Measurements from ENCODE around the gene MAP7D3. TPM values are rescaled to one million over a fixed set of nuclear protein-coding genes. Genes with fewer than 3 reads are reported as not detected.
A peak's percentile ranks its signal among the peaks of the same experiment; 100 is the strongest.

MAP7D3 gene
- total and polyA plus RNA-seq, 2 of the 4 experiments (the other 2 are of a cell fraction) = 10.0 to 23.8 TPM

GRCh38 chrX:136192839-136193414, 58.3 kb downstream of the MAP7D3 start:
- no peak overlapping the region for H2BK20ac ChIP-seq (ENCODE audit: low read depth, low read length)
- peaks cover 2% of the 10 kb centered on the region for H3K27me3 ChIP-seq (ENCODE audit: control insufficient read depth, insufficient read depth, low read length)
- peak overlapping the region; percentile 71; the same call in 1 of the 2 replicates for H3K4me2 ChIP-seq (ENCODE audit: low read depth, low read length)
- H3K23ac ChIP-seq (ENCODE audit: low read depth, low read length) = no peak overlapping the region; the same call in 1 of the 2 replicates
- ATAC-seq (ENCODE audit: low read depth) (peak; percentile 56), DNase-seq (peak; percentile 68)
- H3K79me1 ChIP-seq (ENCODE audit: low read depth in 1 of 2, low read length in 2 of 2) = peaks cover 10% of the 10 kb centered on the region in 2 experiments; a peak in 3 of 4 replicates
- no peak overlapping the region for H4K91ac ChIP-seq (ENCODE audit: insufficient read depth, low read depth, low read length)
- H2BK120ac ChIP-seq (ENCODE audit: low read depth, low read length) = no peak overlapping the region
- H3K36me3 ChIP-seq (ENCODE audit: control insufficient read depth, insufficient read depth, low read length) = peaks cover 3% of the 10 kb centered on the region; the same call in 1 of the 2 replicates
- H2AK5ac ChIP-seq (ENCODE audit: low read depth, low read length) = no peak overlapping the region
- H3K4ac ChIP-seq (ENCODE audit: low read depth, low read length) = no peak overlapping the region
- H3K56ac ChIP-seq (ENCODE audit: extremely low read depth, insufficient read depth, low read length) = no peak overlapping the region
- H3K27ac ChIP-seq (ENCODE audit: insufficient read depth, low read length) = no peak overlapping the region
- TF ChIP-seq CEBPB (IDR thresholded peaks at IDR 0.05; ENCODE audit: low read depth, low read length) (no peak), NFE2L2 (IDR thresholded peaks at IDR 0.05; ENCODE audit: low read depth, low read length) (no peak), FOS (IDR thresholded peaks at IDR 0.05; ENCODE audit: low read depth, low read length) (no peak), RCOR1 (IDR thresholded peaks at IDR 0.05; ENCODE audit: insufficient replicate concordance, low read length) (no peak), MAFK (IDR thresholded peaks at IDR 0.05; ENCODE audit: low read depth, low read length) (no peak), RFX5 (IDR thresholded peaks at IDR 0.05; ENCODE audit: low read depth, low read length) (no peak), BHLHE40 (IDR thresholded peaks at IDR 0.05; ENCODE audit: low read depth, low read length) (no peak), MXI1 (IDR thresholded peaks at IDR 0.05; ENCODE audit: borderline replicate concordance, low read depth, low read length) (no peak), USF2 (IDR thresholded peaks at IDR 0.05; ENCODE audit: low read depth, low read length) (no peak), SMC3 (IDR thresholded peaks at IDR 0.05; ENCODE audit: low read depth, low read length) (no peak), ELK1 (IDR thresholded peaks at IDR 0.05; ENCODE audit: borderline replicate concordance, low read depth, low read length) (no peak)
- no peak overlapping the region for H2BK15ac ChIP-seq (ENCODE audit: low read depth, low read length)
- intact Hi-C loops (cut with micrococcal nuclease) = no loop called here
- no peak overlapping the region; a peak in 2 of 4 replicates for H4K8ac ChIP-seq (ENCODE audit: low read depth in 2 of 2, low read length in 2 of 2)
- 0 out of 2 replicates have a peak, but pooled peaks cover 2% of the 10 kb centered on the region for H3K4me1 ChIP-seq (ENCODE audit: control insufficient read depth, insufficient read depth, low read length)
- H3K9me3 ChIP-seq (ENCODE audit: control insufficient read depth, insufficient read depth, low read length) = no peaks in the 10 kb centered on the region
- in situ Hi-C loops (cut with MboI; ENCODE audit: low sequenced_read_pairs) = no loop called here
- no TSS peak for BruUV-seq (replicated peaks)
- peak overlapping the region; percentile 55; the same call in 1 of the 2 replicates for H3K18ac ChIP-seq (ENCODE audit: low read depth, low read length)
- H3K4me3 ChIP-seq (ENCODE audit: insufficient read depth, low read depth, low read length) = no peak overlapping the region
- no peaks in the 10 kb centered on the region for H4K20me1 ChIP-seq (ENCODE audit: insufficient read depth, low read length)
- no peak overlapping the region for H3K14ac ChIP-seq (replicated peaks; ENCODE audit: low read depth, low read length)
- H3K9ac ChIP-seq (ENCODE audit: low read depth, low read length) = no peak overlapping the region
- no peak overlapping the region for H2AK9ac ChIP-seq (replicated peaks; ENCODE audit: low read depth, low read length, poor library complexity)
- H4K5ac ChIP-seq (ENCODE audit: low read depth, low read length) = no peak overlapping the region
- peak overlapping the region; percentile 68 for H2BK5ac ChIP-seq (ENCODE audit: low read depth, low read length, poor library complexity, severe bottlenecking)
- ChIA-PET CTCF (no interaction called here), POLR2A (ENCODE audit: unreplicated experiment) (no interaction called here)
- no peak overlapping the region for H2AFZ ChIP-seq (replicated peaks; ENCODE audit: low read length, poor library complexity)
- dilution Hi-C loops (cut with HindIII; ENCODE audit: low sequenced_read_pairs, unreplicated experiment) = no loop called here
- H3K9me1 ChIP-seq (ENCODE audit: insufficient read depth, low read length) = peaks cover 6% of the 10 kb centered on the region; the same call in 1 of the 2 replicates
- no CpG with 5 or more reads among the region's 3 CpGs for WGBS, 2 experiments (ENCODE audit: extremely low coverage in 2 of 2, insufficient read length in 1 of 2)
